Progenitor cell of endocrine pancreas (in vitro differentiated cells): ENCODE data around the gene PCBP3. TPM values are rescaled to one million over a fixed set of nuclear protein-coding genes. Genes with fewer than 3 reads are reported as not detected.

ENCODE experiments used
- DNase-seq: peaks from one replicate; pipeline ENCODE4 v3.0.0; 2021; ENCODE audit warnings: low spot score; ENCODE audit not compliant: unreplicated experiment
- H3K27ac Mint-ChIP-seq: 2 replicates; pipeline ENCODE4 v1.8.0; 2021; ENCODE audit warnings: mild to moderate bottlenecking, moderate library complexity, mixed read lengths
- H3K27me3 Mint-ChIP-seq: 2 replicates; pipeline ENCODE4 v1.8.0; 2021; ENCODE audit warnings: mixed read lengths
- H3K36me3 Mint-ChIP-seq: 2 replicates; pipeline ENCODE4 v1.8.0; 2022; ENCODE audit warnings: mixed read lengths; ENCODE audit not compliant: insufficient read depth
- H3K4me1 Mint-ChIP-seq: 2 replicates; pipeline ENCODE4 v1.8.0; 2021; ENCODE audit warnings: low read depth, mixed read lengths
- H3K4me3 Mint-ChIP-seq: 2 replicates; pipeline ENCODE4 v1.8.0; 2021; ENCODE audit warnings: low read depth, mild to moderate bottlenecking, moderate library complexity, mixed read lengths
- H3K9me3 Mint-ChIP-seq: 2 replicates; pipeline ENCODE4 v1.8.0; 2021; ENCODE audit warnings: low read depth, mixed read lengths
- total RNA-seq: library from RNA; stranded (reverse); gene quantifications from 2 replicates; pipeline ENCODE4 v1.2.1, GENCODE V29; 2021
- TF ChIP-seq, protein P1 (sequence below): fragments of 200-600 bp; sonication (generic); IDR thresholded peaks from one replicate; pipeline ENCODE4 v1.5.0; 2021; ENCODE audit warnings: antibody characterized with exemption, mild to moderate bottlenecking; ENCODE audit not compliant: unreplicated experiment

Gene PCBP3
- total RNA-seq, 1 donor from 2014 or later: 3.7 TPM

DNA sequence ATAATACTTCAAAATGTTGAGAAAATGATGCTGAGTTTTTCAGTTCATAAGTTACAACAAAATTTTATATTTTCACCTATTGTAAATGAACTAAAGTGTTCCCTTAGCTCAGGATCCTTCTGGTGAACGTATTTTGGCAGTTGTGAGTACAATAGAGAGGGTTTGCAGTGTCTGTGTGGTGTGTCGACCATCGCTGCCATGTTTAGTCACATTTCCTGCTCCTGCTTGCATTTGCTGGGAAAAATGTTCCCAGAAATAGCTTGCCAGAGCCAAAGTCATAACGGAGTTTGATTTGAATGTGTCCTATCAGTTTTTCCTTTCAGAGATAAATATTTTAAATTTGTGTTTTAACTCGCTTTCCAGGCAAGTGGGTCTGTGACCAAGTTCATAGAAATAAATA is 220.9 kb downstream of the PCBP3 start:
- no peaks in the 10 kb centered on the region for H3K36me3 Mint-ChIP-seq
- H3K4me3 Mint-ChIP-seq: no peak overlapping the region
- TF ChIP-seq, protein P1, sequence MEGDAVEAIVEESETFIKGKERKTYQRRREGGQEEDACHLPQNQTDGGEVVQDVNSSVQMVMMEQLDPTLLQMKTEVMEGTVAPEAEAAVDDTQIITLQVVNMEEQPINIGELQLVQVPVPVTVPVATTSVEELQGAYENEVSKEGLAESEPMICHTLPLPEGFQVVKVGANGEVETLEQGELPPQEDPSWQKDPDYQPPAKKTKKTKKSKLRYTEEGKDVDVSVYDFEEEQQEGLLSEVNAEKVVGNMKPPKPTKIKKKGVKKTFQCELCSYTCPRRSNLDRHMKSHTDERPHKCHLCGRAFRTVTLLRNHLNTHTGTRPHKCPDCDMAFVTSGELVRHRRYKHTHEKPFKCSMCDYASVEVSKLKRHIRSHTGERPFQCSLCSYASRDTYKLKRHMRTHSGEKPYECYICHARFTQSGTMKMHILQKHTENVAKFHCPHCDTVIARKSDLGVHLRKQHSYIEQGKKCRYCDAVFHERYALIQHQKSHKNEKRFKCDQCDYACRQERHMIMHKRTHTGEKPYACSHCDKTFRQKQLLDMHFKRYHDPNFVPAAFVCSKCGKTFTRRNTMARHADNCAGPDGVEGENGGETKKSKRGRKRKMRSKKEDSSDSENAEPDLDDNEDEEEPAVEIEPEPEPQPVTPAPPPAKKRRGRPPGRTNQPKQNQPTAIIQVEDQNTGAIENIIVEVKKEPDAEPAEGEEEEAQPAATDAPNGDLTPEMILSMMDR: no peak
- peaks cover 5% of the 10 kb centered on the region for H3K27me3 Mint-ChIP-seq
- H3K9me3 Mint-ChIP-seq: no peaks in the 10 kb centered on the region
- H3K4me1 Mint-ChIP-seq: no peaks in the 10 kb centered on the region
- no peak overlapping the region for H3K27ac Mint-ChIP-seq
- no peak for DNase-seq

DNA sequence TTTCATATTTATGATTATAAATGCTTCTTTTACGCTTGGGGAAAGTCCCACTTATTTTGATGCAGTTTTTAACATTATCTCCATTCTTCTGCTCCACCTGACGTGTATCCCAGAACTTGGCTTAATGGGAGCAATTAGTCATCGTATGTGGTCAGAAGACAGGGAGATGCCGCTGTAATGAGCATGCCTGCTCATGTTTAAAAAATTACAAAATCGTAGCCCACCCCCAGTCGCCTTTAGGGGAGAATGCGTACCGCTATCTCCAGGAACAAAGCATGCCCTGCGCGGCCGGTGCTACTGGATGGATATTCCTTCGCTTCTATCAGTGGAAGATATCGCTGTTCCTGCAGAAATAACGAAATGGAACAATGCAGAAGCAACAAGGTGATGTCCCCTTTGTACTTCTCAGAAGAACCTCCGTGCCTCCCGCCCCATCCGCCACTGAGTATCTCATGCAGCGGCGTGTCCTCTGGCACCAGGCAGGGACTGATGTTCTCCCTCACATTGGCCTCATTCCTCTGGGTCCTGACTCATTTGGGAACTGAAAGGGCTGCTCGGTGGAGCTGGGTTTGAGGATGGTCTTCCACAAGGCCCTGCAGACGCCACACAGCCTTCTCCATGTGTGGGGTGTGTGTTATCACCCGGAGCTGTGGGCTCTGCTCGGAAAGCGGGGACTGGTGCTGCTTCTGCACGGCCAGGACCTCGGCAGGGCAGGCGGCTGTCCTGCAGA is 221.7 kb downstream of the PCBP3 start:
- Mint-ChIP-seq H3K36me3 (no peaks in the 10 kb centered on the region), H3K27me3 (peaks cover 5% of the 10 kb centered on the region), H3K27ac (no peak overlapping the region), H3K4me3 (no peak overlapping the region), H3K9me3 (no peaks in the 10 kb centered on the region), H3K4me1 (no peaks in the 10 kb centered on the region)
- TF ChIP-seq, protein P1: no peak
- DNase-seq: no peak

DNA sequence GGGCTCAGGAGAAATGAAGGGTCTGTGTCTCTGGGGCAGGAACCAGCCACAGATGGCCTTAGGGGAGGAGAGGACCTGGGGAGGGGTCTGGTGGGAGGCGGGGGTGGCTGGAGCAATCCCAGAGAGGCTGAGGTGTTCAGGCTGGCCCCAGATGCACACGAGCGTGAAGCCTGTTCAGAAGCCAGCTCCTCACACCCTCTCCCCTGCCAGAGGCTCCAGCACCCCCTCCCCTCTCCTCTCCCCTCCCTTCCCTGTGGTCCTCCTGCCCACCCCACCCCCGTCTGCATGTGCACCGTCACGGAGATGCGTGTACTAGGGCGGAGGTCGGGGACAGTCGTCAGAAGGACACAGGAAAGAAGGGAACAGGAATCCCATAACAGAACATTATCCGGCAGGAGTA is 223.0 kb downstream of the PCBP3 start:
- Mint-ChIP-seq H3K36me3 (no peaks in the 10 kb centered on the region), H3K9me3 (no peaks in the 10 kb centered on the region), H3K27me3 (peaks cover 5% of the 10 kb centered on the region), H3K4me3 (no peak overlapping the region), H3K4me1 (no peaks in the 10 kb centered on the region), H3K27ac (no peak overlapping the region)
- DNase-seq: no peak
- TF ChIP-seq, protein P1: no peak

- Mint-ChIP-seq H3K4me3 (no peak overlapping the region), H3K27ac (no peak overlapping the region), H3K9me3 (no peaks in the 10 kb centered on the region), H3K27me3 (peaks cover 6% of the 10 kb centered on the region), H3K4me1 (no peaks in the 10 kb centered on the region), H3K36me3 (no peaks in the 10 kb centered on the region)
- DNase-seq: no peak
- TF ChIP-seq, protein P1: no peak
These were observed 223.6 kb downstream of the PCBP3 start for GRCh38 chr21:45867041-45867666.

GRCh38 chr21:45867671-45868081 is 224.2 kb downstream of the PCBP3 start:
- H3K27ac Mint-ChIP-seq: no peak overlapping the region
- no peaks in the 10 kb centered on the region for H3K36me3 Mint-ChIP-seq
- no peaks in the 10 kb centered on the region for H3K4me1 Mint-ChIP-seq
- no peak overlapping the region for H3K4me3 Mint-ChIP-seq
- TF ChIP-seq, protein P1: no peak
- no peak for DNase-seq
- no peaks in the 10 kb centered on the region for H3K9me3 Mint-ChIP-seq
- peaks cover 10% of the 10 kb centered on the region for H3K27me3 Mint-ChIP-seq
